A673 (cell line): ENCODE measurements around the gene ASB3. TPM values are rescaled to one million over a fixed set of nuclear protein-coding genes. Genes with fewer than 3 reads are reported as not detected.

Experiments used
- BruUV-seq: library from RNA; stranded (reverse); fragments of 400-500 nt; replicated peaks from 2 replicates; lab custom pipeline; 2021; lab: Mats Ljungman, UMichigan
- CTCF ChIA-PET: fragments of 300-600 bp; sonication (Branson Sonifier 250); formaldehyde crosslinking; loops from one replicate; lab custom pipeline; 2022; ENCODE audit warnings: antibody characterized with exemption; lab: Charles Lee
- POLR2A ChIA-PET: fragments of 300-600 bp; sonication (Branson Sonifier 250); formaldehyde crosslinking; loops from one replicate; lab custom pipeline; 2022; ENCODE audit warnings: antibody characterized with exemption; ENCODE audit not compliant: low non-redundant PET; lab: Charles Lee
- DNase-seq: peaks from one replicate; pipeline ENCODE4 v3.0.0-alpha.2; 2015; ENCODE audit warnings: low spot score
- H3K27ac ChIP-seq: fragments of 200-600 bp; sonication (generic); 2 replicates; pipeline ENCODE4 v1.5.1; 2016; ENCODE audit warnings: mixed run types, low read depth, mild to moderate bottlenecking, mixed read lengths, antibody characterized with exemption, low read length; ENCODE audit not compliant: poor library complexity, severe bottlenecking
- H3K27me3 ChIP-seq: fragments of 200-600 bp; sonication (generic); replicated peaks from 2 replicates; pipeline ENCODE4 v1.6.1; 2017; ENCODE audit warnings: mixed run types, low read depth, mild to moderate bottlenecking, mixed read lengths, antibody characterized with exemption, low read length; ENCODE audit not compliant: insufficient read depth, poor library complexity
- H3K36me3 ChIP-seq: fragments of 200-600 bp; sonication (generic); 2 replicates; pipeline ENCODE4 v1.6.1; 2016; ENCODE audit warnings: mixed run types, mild to moderate bottlenecking, mixed read lengths, antibody characterized with exemption, low read length; ENCODE audit not compliant: insufficient read depth, poor library complexity, severe bottlenecking
- H3K4me1 ChIP-seq: fragments of 200-600 bp; sonication (generic); 2 replicates; pipeline ENCODE4 v1.6.1; 2017; ENCODE audit warnings: mixed run types, mild to moderate bottlenecking, mixed read lengths, antibody characterized with exemption, low read length; ENCODE audit not compliant: insufficient read depth, poor library complexity, severe bottlenecking
- H3K4me3 ChIP-seq: fragments of 200-600 bp; sonication (generic); 2 replicates; pipeline ENCODE4 v1.5.1; 2016; ENCODE audit warnings: low read depth, mixed run types, mild to moderate bottlenecking, mixed read lengths, low read length; ENCODE audit not compliant: poor library complexity, severe bottlenecking
- H3K9me3 ChIP-seq: fragments of 200-600 bp; sonication (generic); 2 replicates; pipeline ENCODE4 v1.6.1; 2016; ENCODE audit warnings: mixed run types, low read depth, mild to moderate bottlenecking, mixed read lengths, antibody characterized with exemption, low read length; ENCODE audit not compliant: poor library complexity, severe bottlenecking
- EZH2 ChIP-seq: fragments of 200-600 bp; sonication (generic); IDR thresholded peaks from 2 replicates; pipeline ENCODE4 v1.6.1; 2017; ENCODE audit warnings: borderline replicate concordance, low read depth, mild to moderate bottlenecking, mixed read lengths, antibody characterized with exemption, low read length; ENCODE audit not compliant: poor library complexity, severe bottlenecking
- intact Hi-C: fragments of 100-400 bp; cut with micrococcal nuclease; formaldehyde crosslinking; loops from one replicate; pipeline ENCODE4 v1.10.0; 2022; ENCODE audit not compliant: unreplicated experiment
- total RNA-seq: library from RNA; stranded (reverse); gene quantifications from 2 replicates; pipeline ENCODE4 v1.2.3, GENCODE V29; 2021
- TF ChIP-seq, protein P1 (sequence below): fragments of 300-800, 200-600 bp; sonication (generic); conservative IDR thresholded peaks from 2 replicates; pipeline ENCODE4 v1.5.1; 2017; ENCODE audit warnings: low read depth, mild to moderate bottlenecking, antibody characterized with exemption, low read length, moderate library complexity, mixed read lengths

ASB3 gene
- total RNA-seq, 1 experiment from 2014 or later, result 18.7 TPM

DNA sequence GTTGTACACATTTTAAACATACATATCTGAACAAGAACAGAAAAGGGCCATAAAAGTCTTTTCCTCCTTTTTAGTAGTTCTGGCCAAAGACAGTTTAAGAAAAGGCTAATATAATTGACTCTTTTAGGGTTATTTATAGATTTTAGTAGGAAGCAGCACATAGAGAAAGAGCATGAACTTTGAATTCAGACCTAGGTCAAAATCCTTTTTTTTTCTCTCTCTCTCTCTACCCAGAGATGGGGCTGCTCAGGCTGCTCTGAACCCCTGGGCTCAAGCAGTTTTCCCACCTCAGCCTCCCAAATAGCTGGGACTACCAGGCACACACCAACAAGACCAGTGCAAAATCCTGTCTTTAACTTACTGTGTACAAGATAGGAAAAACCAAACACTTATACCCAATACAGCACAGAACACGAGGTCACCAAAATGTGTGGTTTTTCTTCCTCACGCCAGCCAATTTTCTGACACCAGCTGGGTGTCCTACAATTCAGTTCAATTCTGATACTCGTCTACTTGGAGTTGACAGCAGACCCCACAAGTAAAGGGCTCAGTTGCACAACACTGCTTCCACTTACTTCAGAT, 32.2 kb upstream of the ASB3 start:
- POLR2A ChIA-PET, result no interaction called here
- TF ChIP-seq, protein P1, sequence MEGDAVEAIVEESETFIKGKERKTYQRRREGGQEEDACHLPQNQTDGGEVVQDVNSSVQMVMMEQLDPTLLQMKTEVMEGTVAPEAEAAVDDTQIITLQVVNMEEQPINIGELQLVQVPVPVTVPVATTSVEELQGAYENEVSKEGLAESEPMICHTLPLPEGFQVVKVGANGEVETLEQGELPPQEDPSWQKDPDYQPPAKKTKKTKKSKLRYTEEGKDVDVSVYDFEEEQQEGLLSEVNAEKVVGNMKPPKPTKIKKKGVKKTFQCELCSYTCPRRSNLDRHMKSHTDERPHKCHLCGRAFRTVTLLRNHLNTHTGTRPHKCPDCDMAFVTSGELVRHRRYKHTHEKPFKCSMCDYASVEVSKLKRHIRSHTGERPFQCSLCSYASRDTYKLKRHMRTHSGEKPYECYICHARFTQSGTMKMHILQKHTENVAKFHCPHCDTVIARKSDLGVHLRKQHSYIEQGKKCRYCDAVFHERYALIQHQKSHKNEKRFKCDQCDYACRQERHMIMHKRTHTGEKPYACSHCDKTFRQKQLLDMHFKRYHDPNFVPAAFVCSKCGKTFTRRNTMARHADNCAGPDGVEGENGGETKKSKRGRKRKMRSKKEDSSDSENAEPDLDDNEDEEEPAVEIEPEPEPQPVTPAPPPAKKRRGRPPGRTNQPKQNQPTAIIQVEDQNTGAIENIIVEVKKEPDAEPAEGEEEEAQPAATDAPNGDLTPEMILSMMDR, result no peak
- TF ChIP-seq EZH2, result no peak
- H3K9me3 ChIP-seq, result no peaks in the 10 kb centered on the region
- intact Hi-C loops, result no loop called here
- no peak for DNase-seq
- no peak overlapping the region for H3K4me3 ChIP-seq
- H3K27me3 ChIP-seq, result no peaks in the 10 kb centered on the region
- peaks cover 28% of the 10 kb centered on the region for H3K36me3 ChIP-seq
- BruUV-seq, result no TSS peak
- H3K27ac ChIP-seq, result no peak overlapping the region
- H3K4me1 ChIP-seq, result no peaks in the 10 kb centered on the region
- CTCF ChIA-PET, result no interaction called here

DNA sequence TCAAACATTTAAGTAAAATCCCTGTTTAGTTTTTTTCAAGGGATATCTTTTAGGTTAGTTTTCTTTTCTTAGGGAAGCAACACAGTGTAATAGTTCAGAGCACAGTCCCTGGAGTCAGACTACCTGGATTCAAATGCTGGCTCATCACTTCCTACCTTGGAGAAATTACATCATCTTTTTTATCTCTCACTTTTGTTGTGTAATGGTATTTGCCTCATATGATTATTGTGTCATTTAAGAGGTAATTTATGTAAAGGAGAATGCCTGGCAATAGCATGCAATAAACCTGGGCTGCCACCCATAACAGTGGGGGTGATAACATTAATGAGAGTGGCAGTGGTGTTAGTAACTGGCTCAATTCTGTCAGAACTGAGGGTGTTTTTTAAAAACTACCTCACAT, 26.4 kb upstream of the ASB3 start:
- TF ChIP-seq, protein P1, result no peak
- no peak for TF ChIP-seq EZH2
- Histone ChIP-seq H3K36me3 (peaks cover 50% of the 10 kb centered on the region), H3K4me3 (no peak overlapping the region), H3K4me1 (no peaks in the 10 kb centered on the region), H3K27ac (no peak overlapping the region), H3K9me3 (no peaks in the 10 kb centered on the region), H3K27me3 (no peaks in the 10 kb centered on the region)
- ChIA-PET CTCF (no interaction called here), POLR2A (no interaction called here)
- intact Hi-C loops, result no loop called here
- BruUV-seq, result no TSS peak
- no peak for DNase-seq

DNA sequence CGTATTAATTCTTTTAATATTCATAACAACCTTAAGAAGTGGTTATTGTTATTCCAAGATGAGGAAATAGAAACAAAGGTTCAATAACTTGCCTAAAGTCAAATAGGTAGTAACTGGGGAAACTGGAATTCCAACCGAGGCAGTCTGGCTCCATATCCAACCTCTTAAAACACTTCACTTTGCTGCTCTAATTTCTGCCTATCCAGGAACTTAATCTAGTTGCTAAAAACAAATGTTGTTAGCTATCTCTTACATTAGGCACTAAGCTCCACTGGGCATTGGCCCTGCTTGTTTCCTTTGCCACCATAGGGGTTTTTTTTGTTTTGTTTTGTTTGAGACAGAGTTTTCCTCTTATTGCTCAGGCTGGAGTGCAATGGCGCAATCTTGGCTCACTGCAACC, 24.8 kb upstream of the ASB3 start:
- no peak for DNase-seq
- intact Hi-C loops, result no loop called here
- POLR2A ChIA-PET, result no interaction called here
- Histone ChIP-seq H3K27me3 (no peaks in the 10 kb centered on the region), H3K4me1 (no peaks in the 10 kb centered on the region), H3K27ac (no peak overlapping the region), H3K9me3 (no peaks in the 10 kb centered on the region), H3K4me3 (no peak overlapping the region), H3K36me3 (peaks cover 45% of the 10 kb centered on the region)
- TF ChIP-seq EZH2, result no peak
- TF ChIP-seq, protein P1, result no peak
- CTCF ChIA-PET, result no interaction called here
- no TSS peak for BruUV-seq
